GM12801 (cell line): ENCODE results near the gene CNGA1.

Experiments used
- TF ChIP-seq, protein P1 (sequence below): IDR thresholded peaks from one replicate; pipeline ENCODE4 v1.5.1; 2011; ENCODE audit warnings: control low read depth; ENCODE audit not compliant: insufficient read length; ENCODE audit errors: extremely low read depth

Gene CNGA1

GRCh38 chr4:47926667-47927258 is 89.7 kb downstream of the CNGA1 start:
- TF ChIP-seq, protein P1, sequence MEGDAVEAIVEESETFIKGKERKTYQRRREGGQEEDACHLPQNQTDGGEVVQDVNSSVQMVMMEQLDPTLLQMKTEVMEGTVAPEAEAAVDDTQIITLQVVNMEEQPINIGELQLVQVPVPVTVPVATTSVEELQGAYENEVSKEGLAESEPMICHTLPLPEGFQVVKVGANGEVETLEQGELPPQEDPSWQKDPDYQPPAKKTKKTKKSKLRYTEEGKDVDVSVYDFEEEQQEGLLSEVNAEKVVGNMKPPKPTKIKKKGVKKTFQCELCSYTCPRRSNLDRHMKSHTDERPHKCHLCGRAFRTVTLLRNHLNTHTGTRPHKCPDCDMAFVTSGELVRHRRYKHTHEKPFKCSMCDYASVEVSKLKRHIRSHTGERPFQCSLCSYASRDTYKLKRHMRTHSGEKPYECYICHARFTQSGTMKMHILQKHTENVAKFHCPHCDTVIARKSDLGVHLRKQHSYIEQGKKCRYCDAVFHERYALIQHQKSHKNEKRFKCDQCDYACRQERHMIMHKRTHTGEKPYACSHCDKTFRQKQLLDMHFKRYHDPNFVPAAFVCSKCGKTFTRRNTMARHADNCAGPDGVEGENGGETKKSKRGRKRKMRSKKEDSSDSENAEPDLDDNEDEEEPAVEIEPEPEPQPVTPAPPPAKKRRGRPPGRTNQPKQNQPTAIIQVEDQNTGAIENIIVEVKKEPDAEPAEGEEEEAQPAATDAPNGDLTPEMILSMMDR, result peak; percentile 18

DNA sequence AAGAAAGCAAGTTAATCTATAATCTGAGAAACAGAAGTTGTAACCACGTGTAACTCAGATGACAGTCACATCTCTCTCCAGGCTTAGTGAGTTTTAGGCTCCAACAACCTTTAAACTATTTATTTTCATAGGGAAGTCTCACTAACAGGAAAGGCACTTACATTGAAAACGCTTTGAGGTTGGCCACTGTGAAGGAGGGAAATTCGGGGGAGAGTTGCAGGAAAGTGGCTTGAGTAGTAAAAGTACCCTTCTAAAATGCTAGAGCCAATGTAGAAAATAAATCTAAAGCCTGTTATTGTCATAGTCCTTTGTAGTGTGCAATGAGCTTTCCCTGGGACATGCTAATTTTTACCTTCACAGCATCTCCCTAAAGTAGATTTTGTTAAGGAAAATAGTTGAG is 101.1 kb downstream of the CNGA1 start:
- TF ChIP-seq, protein P1, result no peak

GRCh38 chr4:47914926-47915237 is 101.6 kb downstream of the CNGA1 start:
- TF ChIP-seq, protein P1, result no peak

DNA sequence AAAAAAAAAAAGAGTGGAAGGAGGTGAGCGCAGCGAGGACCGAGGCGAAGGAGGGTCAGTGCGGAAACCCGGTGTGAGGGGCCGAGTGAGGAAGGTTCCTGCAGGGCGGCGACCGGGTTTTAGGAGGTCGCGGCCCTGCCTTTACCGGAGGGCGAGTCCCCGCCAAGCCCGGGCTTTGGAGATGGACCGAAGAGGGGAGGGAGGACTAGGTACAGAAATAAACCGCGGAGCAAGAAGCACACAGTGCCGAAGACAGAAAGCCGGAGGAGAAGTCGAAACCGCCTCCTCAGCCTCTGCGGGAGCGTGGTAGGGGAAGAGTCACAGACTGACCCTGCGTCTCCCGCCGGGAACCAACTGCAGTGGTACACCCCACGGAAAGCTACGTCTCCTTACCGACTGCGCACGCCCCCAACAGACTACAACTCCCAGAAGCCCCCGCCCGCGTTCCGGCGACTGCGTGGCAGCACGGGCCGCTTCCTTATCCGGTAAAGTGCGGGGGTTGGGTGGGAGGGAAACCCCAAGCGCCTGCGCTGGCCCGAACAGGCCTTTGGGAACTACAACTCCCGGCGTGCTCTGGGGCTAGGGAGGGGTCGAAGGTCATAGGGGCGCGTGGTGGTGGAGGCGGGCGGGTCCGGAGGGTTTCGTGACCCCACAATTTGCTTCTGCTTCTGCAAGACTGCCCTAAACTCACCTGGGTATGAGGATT is 102.1 kb downstream of the CNGA1 start, which contains the start of gene NFXL1:
Gene NFXL1 (minus strand): TSS at position 364 of the 706 bp plus-strand sequence. CDS start 380 bp downstream, outside the sequence.
- TF ChIP-seq, protein P1, result no peak

GRCh38 chr4:47913861-47914219 is 102.6 kb downstream of the CNGA1 start:
- TF ChIP-seq, protein P1, result no peak

GRCh38 chr4:47913330-47913729 is 103.2 kb downstream of the CNGA1 start:
- TF ChIP-seq, protein P1, result no peak

DNA sequence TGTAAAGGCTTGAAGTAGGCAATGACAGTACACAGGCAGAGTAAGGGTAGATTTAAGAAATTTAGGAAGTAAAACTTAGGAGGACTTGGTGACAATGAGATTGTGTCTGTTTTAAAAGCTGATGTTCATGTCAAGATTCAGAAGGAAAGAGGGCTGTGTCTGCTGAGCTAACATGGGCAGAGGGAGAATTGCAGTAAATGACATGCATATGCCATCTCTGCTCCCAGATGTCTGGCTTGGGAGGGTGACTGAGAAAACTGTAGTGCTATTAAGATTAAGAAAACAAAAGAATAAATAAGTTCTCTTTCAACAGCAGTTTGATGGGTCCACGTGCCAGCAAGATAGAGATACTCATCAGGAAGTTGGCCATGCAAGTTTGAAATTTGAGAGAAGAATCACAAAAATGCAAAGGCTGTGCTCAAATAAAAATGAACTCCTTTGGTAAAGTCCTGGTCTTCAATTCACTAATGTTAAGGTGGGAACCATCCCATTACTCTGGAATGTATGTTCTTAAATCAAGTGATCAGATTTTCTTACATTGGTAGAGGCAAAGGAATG is 109.3 kb downstream of the CNGA1 start:
- TF ChIP-seq, protein P1, result no peak
